ENCODE measurements around the gene EAPP.

The EAPP gene

GRCh38 chr14:34539407-34540180 is at the start of gene EAPP:
Gene EAPP, minus strand, starts transcription at chr14:34539701. Its CDS starts 73 bp downstream, at chr14:34539628.
- H3K9me3 ChIP-seq (ENCODE audit: control insufficient read depth, insufficient read depth, low read depth, low read length) = no peaks in the 10 kb centered on the region
- CTCF ChIA-PET = no interaction called here
- peak within 1 kb of the TSS; percentile 93 for H3K4me3 ChIP-seq (ENCODE audit: low read depth, low read length)
- TF ChIP-seq ZBTB21 (tag by site-specific recombination; IDR thresholded peaks at IDR 0.05) (peak; percentile 79; the same call in 1 of the 2 replicates), ZBTB44 (tag by site-specific recombination; IDR thresholded peaks at IDR 0.05) (0 out of 2 replicates have a peak, but pooled peaks have one; percentile 46), ZFP37 (tag by site-specific recombination; IDR thresholded peaks at IDR 0.05) (no peak), ZNF280D (tag by site-specific recombination; IDR thresholded peaks at IDR 0.05) (no peak), KLF7 (tag by site-specific recombination; IDR thresholded peaks at IDR 0.05; ENCODE audit: borderline replicate concordance) (0 out of 2 replicates have a peak, but pooled peaks have one; percentile 21), OVOL3 (tag by site-specific recombination; IDR thresholded peaks at IDR 0.05) (no peak), ZBTB26 (tag by site-specific recombination; optimal IDR thresholded peaks at IDR 0.05) (peak; percentile 76), TRIM28 (IDR thresholded peaks at IDR 0.05; ENCODE audit: borderline replicate concordance, low read length) (no peak), ZEB2 (tag by site-specific recombination; IDR thresholded peaks at IDR 0.05) (peak; percentile 92), ZNF416 (tag by site-specific recombination; IDR thresholded peaks at IDR 0.05) (no peak), ZNF548 (tag by site-specific recombination; IDR thresholded peaks at IDR 0.05) (no peak), ZSCAN23 (tag by site-specific recombination; IDR thresholded peaks at IDR 0.05) (no peak), ZNF398 (tag by site-specific recombination; IDR thresholded peaks at IDR 0.05) (no peak), ZNF561 (tag by site-specific recombination; IDR thresholded peaks at IDR 0.05; ENCODE audit: borderline replicate concordance) (peak; percentile 95), ZNF221 (tag by site-specific recombination; IDR thresholded peaks at IDR 0.05; ENCODE audit: borderline replicate concordance) (no peak), INSM2 (tag by site-specific recombination; IDR thresholded peaks at IDR 0.05) (0 out of 2 replicates have a peak, but pooled peaks have one; percentile 47), YY1 (tag by site-specific recombination; IDR thresholded peaks at IDR 0.05) (peak; percentile 37; the same call in 1 of the 2 replicates), ZNF785 (tag by site-specific recombination; IDR thresholded peaks at IDR 0.05) (peak; percentile 84), ZNF629 (tag by site-specific recombination; IDR thresholded peaks at IDR 0.05) (peak; percentile 91), ZNF488 (tag by site-specific recombination; IDR thresholded peaks at IDR 0.05) (no peak), ZBTB17 (tag by site-specific recombination; IDR thresholded peaks at IDR 0.05) (peak; percentile 77), ZNF610 (tag by site-specific recombination; IDR thresholded peaks at IDR 0.05; ENCODE audit: borderline replicate concordance) (peak; percentile 65; the same call in 1 of the 2 replicates), ZBTB20 (tag by site-specific recombination; IDR thresholded peaks at IDR 0.05) (peak; percentile 24; the same call in 1 of the 2 replicates), ZNF639 (tag by site-specific recombination; IDR thresholded peaks at IDR 0.05) (0 out of 2 replicates have a peak, but pooled peaks have one; percentile 17), GFI1B (tag by site-specific recombination; IDR thresholded peaks at IDR 0.05) (no peak)

More at GRCh38 chr14:34539407-34540180, at the start of gene EAPP:
- POLR2A ChIA-PET = no interaction called here
- Histone ChIP-seq H3K4me1 (ENCODE audit: control insufficient read depth, insufficient read depth, low read length) (0 out of 2 replicates have a peak, but pooled peaks cover 2% of the 10 kb centered on the region), H3K27ac (ENCODE audit: extremely low read depth, low read depth, low read length) (peak within 1 kb of the TSS; percentile 93), H3K36me3 (ENCODE audit: control insufficient read depth in 2 of 2, insufficient read depth in 1 of 2, low read length in 2 of 2) (peaks cover 12 to 15% of the 10 kb centered on the region in 2 experiments; a peak in 2 of 3 replicates)

Measured in HEK293 (cell line).